Measurements from ENCODE around the gene SEMA4D. TPM values are rescaled to one million over a fixed set of nuclear protein-coding genes. Genes with fewer than 3 reads are reported as not detected.

The SEMA4D gene
- total and polyA plus RNA-seq, 2 of the 13 experiments (the other 11 are each of a cell fraction or from before 2014, with no cell fraction given), result 0.13 to 0.16 TPM

DNA sequence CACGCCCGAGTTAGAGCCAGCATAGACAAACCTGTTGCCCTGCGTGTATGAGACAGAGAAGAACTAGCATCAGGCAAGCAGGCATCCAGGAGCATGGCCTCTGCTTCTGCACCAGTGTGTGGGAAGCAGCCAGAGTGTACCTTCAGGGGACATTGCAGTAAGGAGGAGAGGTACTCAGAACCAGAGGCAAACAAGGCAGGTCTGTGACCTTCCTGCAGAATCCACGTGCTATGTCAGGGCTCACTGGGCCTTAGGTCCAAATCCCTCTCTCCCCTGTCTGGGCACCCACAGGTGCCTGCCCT lies 116.7 kb downstream of the SEMA4D start:
- FAIRE-seq, result no peak
- DNase-seq (ENCODE audit: low spot score), result no peak
- no CpG with 5 or more reads among the region's 4 CpGs for WGBS (ENCODE audit: low lambda C conversion rate)
- Histone ChIP-seq H3K27ac (ENCODE audit: extremely low read length, insufficient read depth, low read length) (no peak overlapping the region), H3K4me3 (replicated peaks in 1 of 3; ENCODE audit: insufficient read depth in 1 of 3, low read depth in 2 of 3, low read length in 3 of 3) (no peak overlapping the region), H3K4me2 (ENCODE audit: low read depth, low read length) (no peak overlapping the region), H3K36me3 (replicated peaks in 1 of 2; ENCODE audit: control insufficient read depth in 1 of 2, insufficient read depth in 2 of 2, low read length in 2 of 2) (no peaks in the 10 kb centered on the region), H3K9ac (ENCODE audit: insufficient read depth, low read depth, low read length) (no peak overlapping the region), H4K20me1 (ENCODE audit: insufficient read depth, low read length) (no peaks in the 10 kb centered on the region), H3K9me3 (ENCODE audit: low read length) (no peaks in the 10 kb centered on the region), H3K27me3 (ENCODE audit: control insufficient read depth in 1 of 2, insufficient read depth in 2 of 2, low read length in 2 of 2) (peaks cover 1 to 3% of the 10 kb centered on the region in 2 experiments; a peak in 2 of 5 replicates), H3K4me1 (ENCODE audit: insufficient read depth, low read length) (peaks cover 6% of the 10 kb centered on the region; the same call in 1 of the 2 replicates), H2AFZ (ENCODE audit: low read length) (no peak overlapping the region), H3K79me2 (ENCODE audit: insufficient read depth, low read length) (no peaks in the 10 kb centered on the region)
- POLR2A ChIA-PET, result no interaction called here
- ATAC-seq, result no peak
- no TSS peak for BruUV-seq (replicated peaks)
- intact Hi-C loops (cut with micrococcal nuclease; ENCODE audit: unreplicated experiment) (no loop called here), in situ Hi-C loops (cut with HindIII; ENCODE audit: extremely low pct_ligation_motif_present, low pct_unique_long_range_greater_than_20kb) (no loop called here)
- TF ChIP-seq ATF7-NPFF (CRISPR knock-in tag; IDR thresholded peaks at IDR 0.05; ENCODE audit: low read depth) (no peak), RBM39 (IDR thresholded peaks at IDR 0.05; ENCODE audit: low read depth, low read length, poor library complexity, severe bottlenecking) (no peak), ZMAT3 (CRISPR knock-in tag; conservative IDR thresholded peaks at IDR 0.05) (no peak), SUZ12 (IDR thresholded peaks at IDR 0.05; ENCODE audit: low read depth, low read length) (no peak), ZSCAN20 (CRISPR knock-in tag; IDR thresholded peaks at IDR 0.05; ENCODE audit: borderline replicate concordance) (no peak), ZNF282 (IDR thresholded peaks at IDR 0.05; ENCODE audit: partially characterized antibody) (no peak), ZNF234 (CRISPR knock-in tag; conservative IDR thresholded peaks at IDR 0.05) (no peak), ZNF207 (IDR thresholded peaks at IDR 0.05; ENCODE audit: borderline replicate concordance) (no peak), JDP2 (CRISPR knock-in tag; IDR thresholded peaks at IDR 0.05; ENCODE audit: borderline replicate concordance) (no peak), HNRNPUL1 (IDR thresholded peaks at IDR 0.05; ENCODE audit: low read depth, low read length) (no peak), NFAT5 (CRISPR knock-in tag; IDR thresholded peaks at IDR 0.05) (no peak), ZC3H4 (CRISPR knock-in tag; IDR thresholded peaks at IDR 0.05; ENCODE audit: borderline replicate concordance) (no peak)
- TF ChIP-seq, protein P1, sequence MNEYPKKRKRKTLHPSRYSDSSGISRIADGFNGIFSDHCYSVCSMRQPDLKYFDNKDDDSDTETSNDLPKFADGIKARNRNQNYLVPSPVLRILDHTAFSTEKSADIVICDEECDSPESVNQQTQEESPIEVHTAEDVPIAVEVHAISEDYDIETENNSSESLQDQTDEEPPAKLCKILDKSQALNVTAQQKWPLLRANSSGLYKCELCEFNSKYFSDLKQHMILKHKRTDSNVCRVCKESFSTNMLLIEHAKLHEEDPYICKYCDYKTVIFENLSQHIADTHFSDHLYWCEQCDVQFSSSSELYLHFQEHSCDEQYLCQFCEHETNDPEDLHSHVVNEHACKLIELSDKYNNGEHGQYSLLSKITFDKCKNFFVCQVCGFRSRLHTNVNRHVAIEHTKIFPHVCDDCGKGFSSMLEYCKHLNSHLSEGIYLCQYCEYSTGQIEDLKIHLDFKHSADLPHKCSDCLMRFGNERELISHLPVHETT (CRISPR knock-in tag; conservative IDR thresholded peaks at IDR 0.05), result no peak
- TF ChIP-seq, protein P2, sequence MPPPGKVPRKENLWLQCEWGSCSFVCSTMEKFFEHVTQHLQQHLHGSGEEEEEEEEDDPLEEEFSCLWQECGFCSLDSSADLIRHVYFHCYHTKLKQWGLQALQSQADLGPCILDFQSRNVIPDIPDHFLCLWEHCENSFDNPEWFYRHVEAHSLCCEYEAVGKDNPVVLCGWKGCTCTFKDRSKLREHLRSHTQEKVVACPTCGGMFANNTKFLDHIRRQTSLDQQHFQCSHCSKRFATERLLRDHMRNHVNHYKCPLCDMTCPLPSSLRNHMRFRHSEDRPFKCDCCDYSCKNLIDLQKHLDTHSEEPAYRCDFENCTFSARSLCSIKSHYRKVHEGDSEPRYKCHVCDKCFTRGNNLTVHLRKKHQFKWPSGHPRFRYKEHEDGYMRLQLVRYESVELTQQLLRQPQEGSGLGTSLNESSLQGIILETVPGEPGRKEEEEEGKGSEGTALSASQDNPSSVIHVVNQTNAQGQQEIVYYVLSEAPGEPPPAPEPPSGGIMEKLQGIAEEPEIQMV (CRISPR knock-in tag; IDR thresholded peaks at IDR 0.05; ENCODE audit: low read depth), result no peak
- TF ChIP-seq, protein P3, sequence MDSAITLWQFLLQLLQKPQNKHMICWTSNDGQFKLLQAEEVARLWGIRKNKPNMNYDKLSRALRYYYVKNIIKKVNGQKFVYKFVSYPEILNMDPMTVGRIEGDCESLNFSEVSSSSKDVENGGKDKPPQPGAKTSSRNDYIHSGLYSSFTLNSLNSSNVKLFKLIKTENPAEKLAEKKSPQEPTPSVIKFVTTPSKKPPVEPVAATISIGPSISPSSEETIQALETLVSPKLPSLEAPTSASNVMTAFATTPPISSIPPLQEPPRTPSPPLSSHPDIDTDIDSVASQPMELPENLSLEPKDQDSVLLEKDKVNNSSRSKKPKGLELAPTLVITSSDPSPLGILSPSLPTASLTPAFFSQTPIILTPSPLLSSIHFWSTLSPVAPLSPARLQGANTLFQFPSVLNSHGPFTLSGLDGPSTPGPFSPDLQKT (CRISPR knock-in tag; IDR thresholded peaks at IDR 0.05; ENCODE audit: borderline replicate concordance), result no peak
- CTCF ChIA-PET (ENCODE audit: low intra/inter-chr PET ratio, low total read pairs), result no interaction called here
